CD4-positive, alpha-beta memory T cell (primary cell): ENCODE results near the gene RNF26. TPM values are rescaled to one million over a fixed set of nuclear protein-coding genes. Genes with fewer than 3 reads are reported as not detected.

Experiments
- CTCF ChIA-PET: fragments of 350-600 bp; sonication (Branson Sonifier 250); formaldehyde crosslinking; loops from one replicate; lab custom pipeline; 2021; ENCODE audit warnings: inconsistent platforms; ENCODE audit not compliant: partially characterized antibody; lab: Charles Lee
- POLR2A ChIA-PET: fragments of 350-600 bp; sonication (Branson Sonifier 250); formaldehyde crosslinking; loops from one replicate; lab custom pipeline; 2021; ENCODE audit not compliant: partially characterized antibody; lab: Charles Lee
- DNase-seq, 5 donors: peaks; one replicate each; pipeline versions ENCODE4 v3.0.0 to v3.0.0-alpha.2; 2020 to 2022; ENCODE audit warnings: mixed read lengths in 1 of 5
- H3K27ac ChIP-seq: one replicate; pipeline ENCODE4 v1.7.0; 2013; ENCODE audit warnings: low read depth, low read length
- H3K27me3 ChIP-seq: 2 replicates; pipeline ENCODE4 v1.7.0; 2013; ENCODE audit warnings: mild to moderate bottlenecking, low read length, moderate library complexity; ENCODE audit not compliant: insufficient read depth
- H3K36me3 ChIP-seq: 2 replicates; pipeline ENCODE4 v1.7.0; 2013; ENCODE audit warnings: mild to moderate bottlenecking, low read length, moderate library complexity; ENCODE audit not compliant: insufficient read depth
- H3K4me1 ChIP-seq: 2 replicates; pipeline ENCODE4 v1.7.0; 2013; ENCODE audit warnings: mild to moderate bottlenecking, low read length, moderate library complexity; ENCODE audit not compliant: insufficient read depth
- H3K4me3 ChIP-seq, 2 donors: one replicate each; pipeline ENCODE4 v1.7.0; 2013; ENCODE audit warnings: low read length in 2 of 2, mild to moderate bottlenecking in 1 of 2
- H3K9me3 ChIP-seq, 2 donors: one replicate each; pipeline ENCODE4 v1.7.0; 2013; ENCODE audit warnings: low read length in 2 of 2, control low read depth in 1 of 2; ENCODE audit not compliant: control insufficient read depth in 1 of 2
- H3K27ac Mint-ChIP-seq, 7 donors: one replicate each; pipeline ENCODE4 v1.8.0; 2020 to 2021; ENCODE audit warnings: mixed read lengths in 7 of 7, mild to moderate bottlenecking in 6 of 7, inconsistent platforms in 3 of 7, moderate library complexity in 3 of 7
- H3K27me3 Mint-ChIP-seq, 2 donors: one replicate each; pipeline ENCODE4 v1.8.0; 2020 to 2021; ENCODE audit warnings: mixed read lengths in 2 of 2
- H3K36me3 Mint-ChIP-seq, 2 donors: one replicate each; pipeline ENCODE4 v1.8.0; 2020 to 2021; ENCODE audit warnings: mixed read lengths in 2 of 2, inconsistent platforms in 1 of 2, mild to moderate bottlenecking in 1 of 2
- H3K4me1 Mint-ChIP-seq, 4 donors: one replicate each; pipeline ENCODE4 v1.8.0; 2020 to 2021; ENCODE audit warnings: mixed read lengths in 4 of 4, mild to moderate bottlenecking in 1 of 4
- H3K4me3 Mint-ChIP-seq, 8 donors: one replicate each; pipeline ENCODE4 v1.8.0; 2020 to 2021; ENCODE audit warnings: mixed read lengths in 8 of 8, mild to moderate bottlenecking in 7 of 8, moderate library complexity in 6 of 8, inconsistent platforms in 3 of 8
- H3K9me3 Mint-ChIP-seq, 8 donors: one replicate each; pipeline ENCODE4 v1.8.0; 2020 to 2021; ENCODE audit warnings: mixed read lengths in 8 of 8, mild to moderate bottlenecking in 5 of 8, inconsistent platforms in 3 of 8, moderate library complexity in 1 of 8
- intact Hi-C: fragments of 100-400 bp; cut with micrococcal nuclease; formaldehyde crosslinking; loops from one replicate; pipeline ENCODE4 v1.15.1; 2023
- polyA plus RNA-seq, 2 donors: library from polyadenylated mRNA; unstranded; fragments of 300-500 nt; fragmentation: Illumina TruSeq; gene quantifications; one replicate each; pipeline ENCODE4 v1.2.3, GENCODE V29; 2021
- total RNA-seq, 2 experiments: library from RNA; stranded (reverse); gene quantifications; one replicate each; pipeline ENCODE4 v1.2.3, GENCODE V29; 2021

RNF26 gene
- total and polyA plus RNA-seq, 4 experiments from 2014 or later: 17.5 to 50.8 (median 25.7) TPM

GRCh38 chr11:119332111-119332765, 2.1 kb upstream of the RNF26 start:
- Histone ChIP-seq H3K27me3 (no peaks in the 10 kb centered on the region), H3K4me1 (peaks cover 18% of the 10 kb centered on the region), H3K4me3 (no peak overlapping the region), H3K27ac (no peak overlapping the region), H3K36me3 (no peaks in the 10 kb centered on the region), H3K9me3 (no peaks in the 10 kb centered on the region)
- no peaks in the 10 kb centered on the region for H3K9me3 Mint-ChIP-seq
- intact Hi-C loops: no loop called here
- H3K4me1 Mint-ChIP-seq: peaks cover 12 to 40% (median 27%) of the 10 kb centered on the region in 4 donors
- H3K4me3 Mint-ChIP-seq: peak overlapping the region in 7 of 8 donors; percentile 3 to 99 (median 77)
- H3K36me3 Mint-ChIP-seq: peaks cover 6 to 7% of the 10 kb centered on the region in 2 donors
- ChIA-PET CTCF (interaction anchor here (0.6 to 9.8 kb wide), 2 partner anchors 7 to 49 kb away, joined by 3 to 146 read pairs; no protein-coding TSS in a partner anchor), POLR2A (no interaction called here)
- no peak for DNase-seq
- peaks cover 0 to 2% of the 10 kb centered on the region in 2 donors for H3K27me3 Mint-ChIP-seq
- H3K27ac Mint-ChIP-seq: peak overlapping the region in 4 of 7 donors; percentile 1 to 92 (median 50)

GRCh38 chr11:119335091-119335654, 846 bp downstream of the RNF26 start:
- peak overlapping the region; percentile 92 to 98 (median 98) for H3K27ac Mint-ChIP-seq
- H3K9me3 Mint-ChIP-seq: no peaks in the 10 kb centered on the region
- Histone ChIP-seq H3K27ac (peak overlapping the region; percentile 70), H3K36me3 (no peaks in the 10 kb centered on the region), H3K9me3 (no peaks in the 10 kb centered on the region), H3K4me1 (peaks cover 32% of the 10 kb centered on the region), H3K27me3 (peaks cover 10% of the 10 kb centered on the region), H3K4me3 (peak overlapping the region; percentile 86 to 91)
- H3K36me3 Mint-ChIP-seq: peaks cover 7 to 8% of the 10 kb centered on the region in 2 donors
- DNase-seq: no peak
- intact Hi-C loops: no loop called here
- ChIA-PET POLR2A (interaction anchor here (1.6 to 1.7 kb wide), 2 partner anchors 233 to 240 kb away, joined by 6 to 7 read pairs; partner anchors contain the start of gene DPAGT1), CTCF (interaction anchor here (2.0 to 9.8 kb wide), 2 partner anchors 10 to 21 kb away, joined by 6 to 146 read pairs; no protein-coding TSS in a partner anchor)
- H3K4me1 Mint-ChIP-seq: peaks cover 12 to 58% (median 38%) of the 10 kb centered on the region in 4 donors
- H3K27me3 Mint-ChIP-seq: peaks cover 10 to 12% of the 10 kb centered on the region in 2 donors
- peak overlapping the region; percentile 97 to 99 (median 98) for H3K4me3 Mint-ChIP-seq

GRCh38 chr11:119335655-119336543, 1.6 kb downstream of the RNF26 start:
- no peak overlapping the region for H3K27ac ChIP-seq
- DNase-seq: no peak
- H3K4me1 Mint-ChIP-seq: peaks cover 13 to 60% (median 40%) of the 10 kb centered on the region in 4 donors
- intact Hi-C loops: no loop called here
- no peaks in the 10 kb centered on the region for H3K9me3 Mint-ChIP-seq
- H3K4me1 ChIP-seq: peaks cover 32% of the 10 kb centered on the region
- H3K27me3 ChIP-seq: peaks cover 13% of the 10 kb centered on the region
- no peak overlapping the region for H3K4me3 ChIP-seq
- no peaks in the 10 kb centered on the region for H3K9me3 ChIP-seq
- peak overlapping the region; percentile 47 to 98 (median 92) for H3K27ac Mint-ChIP-seq
- ChIA-PET CTCF (interaction anchor here (9.8 kb wide), 1 partner anchor 11 kb away, joined by 146 read pairs; no protein-coding TSS in a partner anchor), POLR2A (interaction anchor here (0.6 kb wide), 1 partner anchor 15 kb away, joined by 3 read pairs; no protein-coding TSS in a partner anchor)
- H3K4me3 Mint-ChIP-seq: peak overlapping the region; percentile 69 to 99 (median 98)
- H3K27me3 Mint-ChIP-seq: peaks cover 12 to 14% of the 10 kb centered on the region in 2 donors
- H3K36me3 ChIP-seq: no peaks in the 10 kb centered on the region
- H3K36me3 Mint-ChIP-seq: peaks cover 7 to 8% of the 10 kb centered on the region in 2 donors

- ChIA-PET CTCF (interaction anchor here (0.6 to 9.8 kb wide), 12 partner anchors 11 to 269 kb away, joined by 3 to 146 read pairs (median 4); partner anchors contain the start of genes USP2 and VPS11), POLR2A (interaction anchor here (1.1 to 1.8 kb wide), 3 partner anchors 16 to 52 kb away, joined by 3 to 10 read pairs (median 4); no protein-coding TSS in a partner anchor)
- intact Hi-C loops: no loop called here
- Histone ChIP-seq H3K36me3 (no peaks in the 10 kb centered on the region), H3K4me3 (no peak overlapping the region), H3K27me3 (peaks cover 19% of the 10 kb centered on the region), H3K27ac (no peak overlapping the region), H3K4me1 (peaks cover 32% of the 10 kb centered on the region), H3K9me3 (no peaks in the 10 kb centered on the region)
- Mint-ChIP-seq H3K4me3 (peak overlapping the region in 6 of 8 donors; percentile 47 to 97 (median 76)), H3K9me3 (no peaks in the 10 kb centered on the region), H3K27ac (peak overlapping the region in 6 of 7 donors; percentile 42 to 92 (median 46)), H3K27me3 (peaks cover 19 to 23% of the 10 kb centered on the region in 2 donors), H3K36me3 (peaks cover 7 to 8% of the 10 kb centered on the region in 2 donors), H3K4me1 (peaks cover 15 to 65% (median 43%) of the 10 kb centered on the region in 4 donors)
- no peak for DNase-seq
Measured at GRCh38 chr11:119336744-119337469, 2.6 kb downstream of the RNF26 start.

- DNase-seq: no peak
- Mint-ChIP-seq H3K4me3 (peak overlapping the region in 2 of 8 donors; percentile 44 to 64), H3K9me3 (no peaks in the 10 kb centered on the region), H3K27me3 (peaks cover 23 to 26% of the 10 kb centered on the region in 2 donors), H3K27ac (peak overlapping the region in 2 of 7 donors; percentile 31 to 66), H3K36me3 (peaks cover 7 to 8% of the 10 kb centered on the region in 2 donors), H3K4me1 (peaks cover 14 to 62% (median 42%) of the 10 kb centered on the region in 4 donors)
- Histone ChIP-seq H3K27ac (no peak overlapping the region), H3K27me3 (peaks cover 23% of the 10 kb centered on the region), H3K4me3 (no peak overlapping the region), H3K9me3 (no peaks in the 10 kb centered on the region), H3K4me1 (peaks cover 32% of the 10 kb centered on the region), H3K36me3 (no peaks in the 10 kb centered on the region)
- intact Hi-C loops: no loop called here
- POLR2A ChIA-PET: interaction anchor here (1.0 to 1.8 kb wide), 6 partner anchors 11 to 229 kb away, joined by 3 to 10 read pairs (median 3); no protein-coding TSS in a partner anchor
- CTCF ChIA-PET: interaction anchor here (0.6 to 9.8 kb wide), 20 partner anchors 10 to 1194 kb away, joined by 3 to 146 read pairs (median 4); partner anchors contain the start of genes MCAM, USP2 and VPS11
Measured at GRCh38 chr11:119337581-119338317, 3.4 kb downstream of the RNF26 start.
